Mucosa of descending colon (tissue), 3 donors: Measurements from ENCODE around the gene SPINK4. TPM values are rescaled to one million over a fixed set of nuclear protein-coding genes. Genes with fewer than 3 reads are reported as not detected.

Experiments used
- ATAC-seq: fragments of 200-7000 bp; cut with Tn5 transposase; one replicate; pipeline ENCODE4 v1.9.1; 2020; ENCODE audit warnings: mild to moderate bottlenecking, moderate library complexity
- DNase-seq, 3 donors: peaks; one replicate each; pipeline ENCODE4 v3.0.0-alpha.2; 2020
- H3K36me3 ChIP-seq: fragments of 200-600 bp; one replicate; pipeline ENCODE4 v1.8.0; 2021; ENCODE audit warnings: low read depth, mild to moderate bottlenecking
- H3K4me1 ChIP-seq: fragments of 200-600 bp; one replicate; pipeline ENCODE4 v1.8.0; 2021; ENCODE audit warnings: low read depth, mild to moderate bottlenecking
- H3K4me3 ChIP-seq: fragments of 200-600 bp; one replicate; pipeline ENCODE4 v1.8.0; 2021; ENCODE audit warnings: mild to moderate bottlenecking
- H3K9me3 ChIP-seq: fragments of 200-600 bp; one replicate; pipeline ENCODE4 v1.8.0; 2021; ENCODE audit warnings: mild to moderate bottlenecking
- CTCF ChIP-seq: fragments of 200-600 bp; IDR thresholded peaks from one replicate; pipeline ENCODE4 v1.8.0; 2022; ENCODE audit warnings: antibody characterized with exemption, mild to moderate bottlenecking
- intact Hi-C, 2 donors: fragments of 100-400 bp; cut with DNase I in 1 of 2; cut with micrococcal nuclease in 1 of 2; formaldehyde crosslinking; loops; one replicate each; pipeline versions ENCODE4 v1.11.0 to v1.11.1; 2022; cut with DNase I, micrococcal nuclease
- total RNA-seq, 3 donors: library from RNA; stranded (reverse); fragmentation: NEBNext Ultra II Directional in 2 of 3; extraction: Animal tissue kit (Norgen Biotek cat#: 25700) in 2 of 3; gene quantifications; one replicate each; pipeline versions ENCODE4 v1.2.1 to v1.2.4, GENCODE V29; 2021 to 2023
- donor health status: DM: no; HTN: no; CAD: no; lungs with moderate emphysema.
- donor health status: DM: no; HTN: no; CAD: no.
- donor health status: DM: no; HTN: yes; CAD: no.

SPINK4 gene
- total RNA-seq, 3 donors from 2014 or later: 13.2 to 85.2 (median 33.3) TPM

- DNase-seq (no peak), ATAC-seq (no peak)
- Histone ChIP-seq H3K36me3 (peaks cover 8% of the 10 kb centered on the region), H3K9me3 (no peaks in the 10 kb centered on the region), H3K4me3 (no peak overlapping the region), H3K4me1 (no peaks in the 10 kb centered on the region)
- no peak for TF ChIP-seq CTCF
- intact Hi-C loops: no loop called here
These were observed 14.2 kb downstream of the SPINK4 start for GRCh38 chr9:33254211-33254610.

- ATAC-seq: no peak
These were observed 15.0 kb downstream of the SPINK4 start for GRCh38 chr9:33255014-33255413.

GRCh38 chr9:33255471-33255870 lies 15.5 kb downstream of the SPINK4 start:
- ATAC-seq: no peak
- no peak for TF ChIP-seq CTCF
- DNase-seq: no peak
- no peak overlapping the region for H3K4me3 ChIP-seq
- no peaks in the 10 kb centered on the region for H3K4me1 ChIP-seq
- peaks cover 11% of the 10 kb centered on the region for H3K36me3 ChIP-seq
- intact Hi-C loops: no loop called here
- no peaks in the 10 kb centered on the region for H3K9me3 ChIP-seq

More at GRCh38 chr9:33255014-33255413, 15.0 kb downstream of the SPINK4 start:
- no peak for DNase-seq
- H3K4me3 ChIP-seq: no peak overlapping the region
- H3K4me1 ChIP-seq: no peaks in the 10 kb centered on the region
- H3K36me3 ChIP-seq: peaks cover 11% of the 10 kb centered on the region
- TF ChIP-seq CTCF: no peak
- no peaks in the 10 kb centered on the region for H3K9me3 ChIP-seq
- intact Hi-C loops: no loop called here

GRCh38 chr9:33256236-33256635 lies 16.3 kb downstream of the SPINK4 start:
- H3K4me1 ChIP-seq: no peaks in the 10 kb centered on the region
- no peak for TF ChIP-seq CTCF
- DNase-seq: no peak
- peaks cover 18% of the 10 kb centered on the region for H3K36me3 ChIP-seq
- no peak for ATAC-seq
- H3K9me3 ChIP-seq: no peaks in the 10 kb centered on the region
- intact Hi-C loops: no loop called here
- no peak overlapping the region for H3K4me3 ChIP-seq

GRCh38 chr9:33257276-33257675 lies 17.3 kb downstream of the SPINK4 start:
- DNase-seq (no peak), ATAC-seq (no peak)
- Histone ChIP-seq H3K36me3 (peaks cover 19% of the 10 kb centered on the region), H3K4me3 (no peak overlapping the region), H3K9me3 (no peaks in the 10 kb centered on the region), H3K4me1 (no peaks in the 10 kb centered on the region)
- intact Hi-C loops: no loop called here
- no peak for TF ChIP-seq CTCF

- Histone ChIP-seq H3K36me3 (peaks cover 19% of the 10 kb centered on the region), H3K9me3 (no peaks in the 10 kb centered on the region), H3K4me3 (no peak overlapping the region), H3K4me1 (peaks cover 9% of the 10 kb centered on the region)
- intact Hi-C loops: no loop called here
- ATAC-seq: no peak
- no peak for TF ChIP-seq CTCF
- DNase-seq: no peak
These were observed 20.4 kb downstream of the SPINK4 start for GRCh38 chr9:33260372-33260771.
